Testis (tissue), 2 donors: ENCODE data around the gene TRIOBP.

ENCODE experiments used
- CTCF ChIP-seq, 3 experiments: fragments of 450-650 bp in 2 of 3; fragments of 200-600 bp in 1 of 3; sonication (generic) in 1 of 3; IDR thresholded peaks; one replicate each; pipeline ENCODE4 v1.5.1; 2016 to 2019; ENCODE audit warnings: antibody characterized with exemption in 3 of 3, mild to moderate bottlenecking in 2 of 3, moderate library complexity in 1 of 3
- POLR2A ChIP-seq: fragments of 450-650 bp; IDR thresholded peaks from one replicate; pipeline ENCODE4 v1.6.1; 2017; ENCODE audit warnings: antibody characterized with exemption, mild to moderate bottlenecking, moderate library complexity

GRCh38 chr22:37776639-37777005 lies 79.8 kb downstream of the TRIOBP start:
- TF ChIP-seq CTCF (IDR thresholded peaks at IDR 0.05) (no peak), POLR2A (no peak)
